ENCODE measurements around the gene BMPR1B.

DNA sequence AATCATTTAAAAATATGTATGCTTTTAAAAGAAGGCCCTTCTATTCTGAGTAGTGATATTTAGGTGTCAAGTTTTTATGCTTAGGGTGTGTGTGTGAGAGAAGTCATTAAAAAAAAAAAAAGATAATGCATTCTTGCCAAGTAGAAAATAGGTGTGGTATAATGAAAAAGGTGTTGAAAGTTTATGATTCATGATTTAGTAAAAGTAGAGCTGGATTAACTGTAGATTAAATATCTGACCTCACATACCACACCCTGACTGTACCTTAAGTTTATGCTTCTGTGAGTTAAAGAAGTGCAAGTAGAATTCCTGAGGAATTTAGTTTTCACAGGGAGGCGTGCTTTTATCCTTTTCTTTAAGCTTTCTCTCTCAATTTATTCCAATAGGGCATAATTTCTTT lies 71.1 kb downstream of the BMPR1B start:
- TF ChIP-seq, protein P1, sequence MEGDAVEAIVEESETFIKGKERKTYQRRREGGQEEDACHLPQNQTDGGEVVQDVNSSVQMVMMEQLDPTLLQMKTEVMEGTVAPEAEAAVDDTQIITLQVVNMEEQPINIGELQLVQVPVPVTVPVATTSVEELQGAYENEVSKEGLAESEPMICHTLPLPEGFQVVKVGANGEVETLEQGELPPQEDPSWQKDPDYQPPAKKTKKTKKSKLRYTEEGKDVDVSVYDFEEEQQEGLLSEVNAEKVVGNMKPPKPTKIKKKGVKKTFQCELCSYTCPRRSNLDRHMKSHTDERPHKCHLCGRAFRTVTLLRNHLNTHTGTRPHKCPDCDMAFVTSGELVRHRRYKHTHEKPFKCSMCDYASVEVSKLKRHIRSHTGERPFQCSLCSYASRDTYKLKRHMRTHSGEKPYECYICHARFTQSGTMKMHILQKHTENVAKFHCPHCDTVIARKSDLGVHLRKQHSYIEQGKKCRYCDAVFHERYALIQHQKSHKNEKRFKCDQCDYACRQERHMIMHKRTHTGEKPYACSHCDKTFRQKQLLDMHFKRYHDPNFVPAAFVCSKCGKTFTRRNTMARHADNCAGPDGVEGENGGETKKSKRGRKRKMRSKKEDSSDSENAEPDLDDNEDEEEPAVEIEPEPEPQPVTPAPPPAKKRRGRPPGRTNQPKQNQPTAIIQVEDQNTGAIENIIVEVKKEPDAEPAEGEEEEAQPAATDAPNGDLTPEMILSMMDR (IDR thresholded peaks at IDR 0.05): no peak
- no peak for TF ChIP-seq POLR2A (IDR thresholded peaks at IDR 0.05)
- no peak for TF ChIP-seq EP300 (IDR thresholded peaks at IDR 0.05)
- TF ChIP-seq POLR2AphosphoS5 (IDR thresholded peaks at IDR 0.05): no peak
